ENCODE data around the gene CELF5.

Gene CELF5

GRCh38 chr19:3252650-3253049 lies 28.2 kb downstream of the CELF5 start:
- in situ Hi-C loops (cut with HindIII; ENCODE audit: low sequenced_read_pairs) = no loop called here
- H3K4me3 ChIP-seq (ENCODE audit: low read depth, low read length) = no peak overlapping the region
- DNase-seq (ENCODE audit: low read depth) = no peak
- TF ChIP-seq, protein P1, sequence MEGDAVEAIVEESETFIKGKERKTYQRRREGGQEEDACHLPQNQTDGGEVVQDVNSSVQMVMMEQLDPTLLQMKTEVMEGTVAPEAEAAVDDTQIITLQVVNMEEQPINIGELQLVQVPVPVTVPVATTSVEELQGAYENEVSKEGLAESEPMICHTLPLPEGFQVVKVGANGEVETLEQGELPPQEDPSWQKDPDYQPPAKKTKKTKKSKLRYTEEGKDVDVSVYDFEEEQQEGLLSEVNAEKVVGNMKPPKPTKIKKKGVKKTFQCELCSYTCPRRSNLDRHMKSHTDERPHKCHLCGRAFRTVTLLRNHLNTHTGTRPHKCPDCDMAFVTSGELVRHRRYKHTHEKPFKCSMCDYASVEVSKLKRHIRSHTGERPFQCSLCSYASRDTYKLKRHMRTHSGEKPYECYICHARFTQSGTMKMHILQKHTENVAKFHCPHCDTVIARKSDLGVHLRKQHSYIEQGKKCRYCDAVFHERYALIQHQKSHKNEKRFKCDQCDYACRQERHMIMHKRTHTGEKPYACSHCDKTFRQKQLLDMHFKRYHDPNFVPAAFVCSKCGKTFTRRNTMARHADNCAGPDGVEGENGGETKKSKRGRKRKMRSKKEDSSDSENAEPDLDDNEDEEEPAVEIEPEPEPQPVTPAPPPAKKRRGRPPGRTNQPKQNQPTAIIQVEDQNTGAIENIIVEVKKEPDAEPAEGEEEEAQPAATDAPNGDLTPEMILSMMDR (IDR thresholded peaks at IDR 0.05; ENCODE audit: low read depth, low read length, missing control alignments) = no peak

- DNase-seq (ENCODE audit: low read depth) = no peak
- in situ Hi-C loops (cut with HindIII; ENCODE audit: low sequenced_read_pairs) = no loop called here
- no peak overlapping the region for H3K4me3 ChIP-seq (ENCODE audit: low read depth, low read length)
- TF ChIP-seq, protein P1 (IDR thresholded peaks at IDR 0.05; ENCODE audit: low read depth, low read length, missing control alignments) = no peak
Measured at GRCh38 chr19:3253270-3253669, 28.8 kb downstream of the CELF5 start.

- in situ Hi-C loops (cut with HindIII; ENCODE audit: low sequenced_read_pairs) = no loop called here
- DNase-seq (ENCODE audit: low read depth) = no peak
- no peak overlapping the region for H3K4me3 ChIP-seq (ENCODE audit: low read depth, low read length)
- TF ChIP-seq, protein P1 (IDR thresholded peaks at IDR 0.05; ENCODE audit: low read depth, low read length, missing control alignments) = no peak
Measured at GRCh38 chr19:3254520-3254919, 30.1 kb downstream of the CELF5 start.

DNA sequence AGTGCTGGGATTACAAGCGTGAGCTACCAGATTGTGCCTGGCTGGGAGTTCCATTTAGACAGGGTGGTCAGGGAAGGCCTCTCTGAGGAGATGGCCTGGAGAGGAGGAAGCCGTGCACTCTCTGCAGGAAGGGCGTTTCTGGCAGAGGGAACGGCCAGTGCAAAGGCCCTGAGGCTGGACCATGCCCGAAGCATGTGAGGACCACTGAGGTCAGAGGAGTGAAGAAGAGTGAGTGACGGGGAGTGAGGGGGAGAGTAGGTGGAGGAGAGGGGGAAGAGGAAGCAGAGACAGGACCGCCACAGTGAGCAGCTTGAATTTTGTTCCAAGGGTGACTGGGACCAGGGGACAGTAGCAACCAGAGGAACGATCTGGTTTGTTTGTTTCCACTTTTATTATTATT lies 32.6 kb downstream of the CELF5 start:
- H3K4me3 ChIP-seq (ENCODE audit: low read depth, low read length) = no peak overlapping the region
- TF ChIP-seq, protein P1 (IDR thresholded peaks at IDR 0.05; ENCODE audit: low read depth, low read length, missing control alignments) = no peak
- in situ Hi-C loops (cut with HindIII; ENCODE audit: low sequenced_read_pairs) = no loop called here
- no peak for DNase-seq (ENCODE audit: low read depth)

GRCh38 chr19:3262362-3262761 lies 37.9 kb downstream of the CELF5 start:
- TF ChIP-seq, protein P1 (IDR thresholded peaks at IDR 0.05; ENCODE audit: low read depth, low read length, missing control alignments) = no peak
- no peak for DNase-seq (ENCODE audit: low read depth)
- in situ Hi-C loops (cut with HindIII; ENCODE audit: low sequenced_read_pairs) = no loop called here
- no peak overlapping the region for H3K4me3 ChIP-seq (ENCODE audit: low read depth, low read length)

DNA sequence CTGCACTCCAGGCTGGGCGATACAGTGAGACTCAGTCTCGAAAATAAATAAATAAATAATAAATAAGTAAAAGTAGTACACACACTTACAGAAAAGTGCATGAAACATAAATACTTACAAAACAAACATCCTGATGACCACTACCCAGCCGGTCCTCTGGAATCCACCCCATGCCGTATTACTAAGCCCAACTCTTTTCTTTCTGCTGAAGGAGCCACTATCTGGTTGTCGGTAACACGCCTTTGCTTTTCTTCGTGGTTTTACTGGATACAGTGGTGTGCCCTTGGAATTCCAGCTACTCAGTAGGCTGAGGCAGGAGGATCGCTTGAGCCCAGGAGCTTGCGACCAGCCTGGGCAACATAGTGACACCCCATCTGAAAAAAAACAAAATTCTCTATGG lies 39.4 kb downstream of the CELF5 start:
- H3K4me3 ChIP-seq (ENCODE audit: low read depth, low read length) = no peak overlapping the region
- in situ Hi-C loops (cut with HindIII; ENCODE audit: low sequenced_read_pairs) = no loop called here
- TF ChIP-seq, protein P1 (IDR thresholded peaks at IDR 0.05; ENCODE audit: low read depth, low read length, missing control alignments) = no peak
- DNase-seq (ENCODE audit: low read depth) = no peak

- in situ Hi-C loops (cut with HindIII; ENCODE audit: low sequenced_read_pairs) = no loop called here
- TF ChIP-seq, protein P1 (IDR thresholded peaks at IDR 0.05; ENCODE audit: low read depth, low read length, missing control alignments) = no peak
- DNase-seq (ENCODE audit: low read depth) = no peak
- no peak overlapping the region for H3K4me3 ChIP-seq (ENCODE audit: low read depth, low read length)
Measured at GRCh38 chr19:3265432-3265831, 41.0 kb downstream of the CELF5 start.

All from astrocyte of the cerebellum (primary cell).